Erythroblast (primary cell): Measurements from ENCODE around the gene FAM163A.

Source experiments
- GATA1 ChIP-seq: IDR thresholded peaks from 2 replicates; pipeline ENCODE4 v1.6.1; 2011; ENCODE audit warnings: low read depth, mild to moderate bottlenecking, control low read depth, low read length, moderate library complexity
- POLR2A ChIP-seq: IDR thresholded peaks from 2 replicates; pipeline ENCODE4 v1.6.1; 2011; ENCODE audit warnings: mild to moderate bottlenecking, low read length

DNA sequence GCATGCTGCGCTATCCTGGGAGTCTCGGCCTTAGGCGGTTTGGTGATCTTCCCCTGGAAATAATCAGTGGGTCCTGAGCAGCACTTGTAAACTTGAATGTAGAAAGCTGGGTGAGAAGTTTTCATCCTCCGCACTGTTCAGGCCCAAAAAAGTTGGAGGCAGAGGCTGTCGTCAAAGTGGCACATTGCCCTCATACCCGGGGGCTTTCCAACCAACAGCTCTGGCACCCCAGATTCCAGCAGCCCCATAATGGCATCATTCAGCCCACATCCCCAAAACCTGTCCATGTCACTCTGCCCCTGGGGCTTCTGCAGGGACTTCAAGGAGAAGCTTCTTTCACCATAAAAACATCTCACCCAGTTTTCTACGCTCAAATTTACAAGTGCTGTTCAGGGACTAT, 75.2 kb downstream of the FAM163A start:
- TF ChIP-seq POLR2A (no peak), GATA1 (no peak)
